ENCODE measurements around the gene FAM53C.

Gene FAM53C

DNA sequence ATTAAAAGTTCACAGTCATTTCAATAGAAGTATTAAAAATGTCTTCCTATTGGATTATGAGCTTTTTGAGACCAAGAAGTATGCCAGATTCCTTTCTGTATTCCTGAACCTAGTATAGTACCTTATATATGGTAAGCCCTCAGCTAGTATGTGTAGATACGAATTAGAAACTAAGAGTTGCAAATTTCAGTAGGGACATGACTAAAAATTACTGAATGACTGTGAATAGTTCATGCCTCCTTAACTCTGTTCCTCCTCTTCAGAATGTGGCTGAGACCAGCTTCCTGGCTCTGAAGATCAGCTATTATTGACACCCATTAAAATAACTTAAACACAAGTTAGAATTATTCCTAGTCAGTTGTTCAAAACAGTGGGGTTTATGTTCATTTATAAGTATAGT is 34.2 kb downstream of the FAM53C start:
- ATAC-seq, result no peak
- TF ChIP-seq POU6F1 (CRISPR knock-in tag; IDR thresholded peaks at IDR 0.05; ENCODE audit: borderline replicate concordance, low read depth) (no peak), ZFP3 (CRISPR knock-in tag; IDR thresholded peaks at IDR 0.05) (no peak), ESRRG (CRISPR knock-in tag; IDR thresholded peaks at IDR 0.05) (no peak), BACH2 (CRISPR knock-in tag; IDR thresholded peaks at IDR 0.05; ENCODE audit: borderline replicate concordance) (no peak), PPARA (CRISPR knock-in tag; IDR thresholded peaks at IDR 0.05; ENCODE audit: borderline replicate concordance) (no peak), SNAI2 (CRISPR knock-in tag; IDR thresholded peaks at IDR 0.05) (no peak), CSRNP3 (CRISPR knock-in tag; IDR thresholded peaks at IDR 0.05) (no peak), ZC3H10 (CRISPR knock-in tag; IDR thresholded peaks at IDR 0.05) (no peak), RARB (CRISPR knock-in tag; IDR thresholded peaks at IDR 0.05) (no peak), ZFP30 (CRISPR knock-in tag; IDR thresholded peaks at IDR 0.05) (no peak), ZNF8 (CRISPR knock-in tag; IDR thresholded peaks at IDR 0.05) (no peak), ARNTL (CRISPR knock-in tag; IDR thresholded peaks at IDR 0.05; ENCODE audit: borderline replicate concordance, low read depth) (no peak), OSR1 (CRISPR knock-in tag; IDR thresholded peaks at IDR 0.05) (no peak), TCF4 (CRISPR knock-in tag; IDR thresholded peaks at IDR 0.05; ENCODE audit: borderline replicate concordance) (no peak)
- TF ChIP-seq, protein P1, sequence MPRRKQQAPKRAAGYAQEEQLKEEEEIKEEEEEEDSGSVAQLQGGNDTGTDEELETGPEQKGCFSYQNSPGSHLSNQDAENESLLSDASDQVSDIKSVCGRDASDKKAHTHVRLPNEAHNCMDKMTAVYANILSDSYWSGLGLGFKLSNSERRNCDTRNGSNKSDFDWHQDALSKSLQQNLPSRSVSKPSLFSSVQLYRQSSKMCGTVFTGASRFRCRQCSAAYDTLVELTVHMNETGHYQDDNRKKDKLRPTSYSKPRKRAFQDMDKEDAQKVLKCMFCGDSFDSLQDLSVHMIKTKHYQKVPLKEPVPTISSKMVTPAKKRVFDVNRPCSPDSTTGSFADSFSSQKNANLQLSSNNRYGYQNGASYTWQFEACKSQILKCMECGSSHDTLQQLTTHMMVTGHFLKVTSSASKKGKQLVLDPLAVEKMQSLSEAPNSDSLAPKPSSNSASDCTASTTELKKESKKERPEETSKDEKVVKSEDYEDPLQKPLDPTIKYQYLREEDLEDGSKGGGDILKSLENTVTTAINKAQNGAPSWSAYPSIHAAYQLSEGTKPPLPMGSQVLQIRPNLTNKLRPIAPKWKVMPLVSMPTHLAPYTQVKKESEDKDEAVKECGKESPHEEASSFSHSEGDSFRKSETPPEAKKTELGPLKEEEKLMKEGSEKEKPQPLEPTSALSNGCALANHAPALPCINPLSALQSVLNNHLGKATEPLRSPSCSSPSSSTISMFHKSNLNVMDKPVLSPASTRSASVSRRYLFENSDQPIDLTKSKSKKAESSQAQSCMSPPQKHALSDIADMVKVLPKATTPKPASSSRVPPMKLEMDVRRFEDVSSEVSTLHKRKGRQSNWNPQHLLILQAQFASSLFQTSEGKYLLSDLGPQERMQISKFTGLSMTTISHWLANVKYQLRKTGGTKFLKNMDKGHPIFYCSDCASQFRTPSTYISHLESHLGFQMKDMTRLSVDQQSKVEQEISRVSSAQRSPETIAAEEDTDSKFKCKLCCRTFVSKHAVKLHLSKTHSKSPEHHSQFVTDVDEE (CRISPR knock-in tag; IDR thresholded peaks at IDR 0.05), result no peak

- ATAC-seq, result no peak
- TF ChIP-seq TOX (CRISPR knock-in tag; IDR thresholded peaks at IDR 0.05; ENCODE audit: borderline replicate concordance) (no peak), ZC3H10 (CRISPR knock-in tag; IDR thresholded peaks at IDR 0.05) (no peak), ZNF8 (CRISPR knock-in tag; IDR thresholded peaks at IDR 0.05) (no peak), RARB (CRISPR knock-in tag; IDR thresholded peaks at IDR 0.05) (no peak), PPARA (CRISPR knock-in tag; IDR thresholded peaks at IDR 0.05; ENCODE audit: borderline replicate concordance) (no peak), BACH2 (CRISPR knock-in tag; IDR thresholded peaks at IDR 0.05; ENCODE audit: borderline replicate concordance) (no peak), SNAI2 (CRISPR knock-in tag; IDR thresholded peaks at IDR 0.05) (no peak), ZNF565 (CRISPR knock-in tag; conservative IDR thresholded peaks at IDR 0.05; ENCODE audit: low read depth) (no peak), TCF4 (CRISPR knock-in tag; IDR thresholded peaks at IDR 0.05; ENCODE audit: borderline replicate concordance) (no peak), CSRNP3 (CRISPR knock-in tag; IDR thresholded peaks at IDR 0.05) (no peak), CSDC2 (CRISPR knock-in tag; IDR thresholded peaks at IDR 0.05) (no peak), ZFP3 (CRISPR knock-in tag; IDR thresholded peaks at IDR 0.05) (no peak), ESRRG (CRISPR knock-in tag; IDR thresholded peaks at IDR 0.05) (no peak)
- TF ChIP-seq, protein P1 (CRISPR knock-in tag; IDR thresholded peaks at IDR 0.05), result no peak
- TF ChIP-seq, protein P2, sequence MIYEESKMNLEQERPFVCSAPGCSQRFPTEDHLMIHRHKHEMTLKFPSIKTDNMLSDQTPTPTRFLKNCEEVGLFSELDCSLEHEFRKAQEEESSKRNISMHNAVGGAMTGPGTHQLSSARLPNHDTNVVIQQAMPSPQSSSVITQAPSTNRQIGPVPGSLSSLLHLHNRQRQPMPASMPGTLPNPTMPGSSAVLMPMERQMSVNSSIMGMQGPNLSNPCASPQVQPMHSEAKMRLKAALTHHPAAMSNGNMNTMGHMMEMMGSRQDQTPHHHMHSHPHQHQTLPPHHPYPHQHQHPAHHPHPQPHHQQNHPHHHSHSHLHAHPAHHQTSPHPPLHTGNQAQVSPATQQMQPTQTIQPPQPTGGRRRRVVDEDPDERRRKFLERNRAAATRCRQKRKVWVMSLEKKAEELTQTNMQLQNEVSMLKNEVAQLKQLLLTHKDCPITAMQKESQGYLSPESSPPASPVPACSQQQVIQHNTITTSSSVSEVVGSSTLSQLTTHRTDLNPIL (CRISPR knock-in tag; IDR thresholded peaks at IDR 0.05; ENCODE audit: low read depth), result no peak
Measured at GRCh38 chr5:138372653-138373052, 34.6 kb downstream of the FAM53C start.

All from SK-N-SH treated with all-trans-retinoic acid at 6 μM for 48 hours (cell line).